CD4-positive, alpha-beta T cell treated with Interleukin-15 for 1 hour (primary cell): ENCODE results near the gene MS4A2.
"Not testable (repeated sequence)": the region's sequence is repeated elsewhere in the genome, so short reads cannot be mapped to it uniquely, and the experiment has no call there.

Experiments used
- DNase-seq: peaks from one replicate; pipeline ENCODE4 v3.0.0-alpha.2; 2020

The MS4A2 gene

DNA sequence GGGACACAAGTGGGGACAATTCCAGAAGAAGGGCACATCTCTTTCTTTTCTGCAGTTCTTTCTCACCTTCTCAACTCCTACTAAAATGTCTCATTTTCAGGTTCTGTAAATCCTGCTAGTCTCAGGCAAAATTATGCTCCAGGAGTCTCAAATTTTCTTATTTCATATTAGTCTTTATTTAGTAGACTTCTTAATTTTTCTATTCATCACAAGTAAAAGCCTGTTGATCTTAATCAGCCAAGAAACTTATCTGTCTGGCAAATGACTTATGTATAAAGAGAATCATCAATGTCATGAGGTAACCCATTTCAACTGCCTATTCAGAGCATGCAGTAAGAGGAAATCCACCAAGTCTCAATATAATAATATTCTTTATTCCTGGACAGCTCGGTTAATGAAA is at the start of gene MS4A2:
TSS of gene MS4A2 (plus strand) at position 301 of the 400 bp plus-strand sequence. CDS start 102 bp downstream, outside the sequence.
- DNase-seq = no peak

GRCh38 chr11:60040109-60040508 is 48.4 kb upstream of the MS4A2 start, which contains the start of gene OOSP2:
Gene OOSP2, plus strand, starts transcription at chr11:60040409. Its CDS starts 51 bp downstream, at chr11:60040460.
- DNase-seq = no peak

- DNase-seq = not testable (repeated sequence)
Observed at GRCh38 chr11:60050422-60050821, 38.0 kb upstream of the MS4A2 start.

DNA sequence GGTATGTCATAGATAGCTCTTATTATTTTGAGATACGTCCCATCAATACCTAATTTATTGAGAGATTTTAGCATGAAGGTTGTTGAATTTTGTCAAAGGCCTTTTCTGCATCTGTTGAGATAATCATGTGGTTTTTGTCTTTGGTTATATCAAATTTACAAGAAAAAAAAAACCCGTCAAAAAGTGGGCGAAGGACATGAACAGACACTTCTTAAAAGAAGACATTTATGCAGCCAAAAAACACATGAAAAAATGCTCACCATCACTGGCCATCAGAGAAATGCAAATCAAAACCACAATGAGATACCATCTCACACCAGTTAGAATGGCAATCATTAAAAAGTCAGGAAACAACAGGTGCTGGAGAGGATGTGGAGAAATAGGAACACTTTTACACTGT is 37.6 kb upstream of the MS4A2 start:
- not testable (repeated sequence) for DNase-seq

GRCh38 chr11:60056349-60056969 is 32.0 kb upstream of the MS4A2 start, which contains the start of gene MS4A3:
Gene MS4A3, plus strand, starts transcription at chr11:60056665. Its CDS starts 4,496 bp downstream, at chr11:60061161.
- DNase-seq = no peak

GRCh38 chr11:60059052-60059451 is 29.4 kb upstream of the MS4A2 start:
- DNase-seq = no peak

DNA sequence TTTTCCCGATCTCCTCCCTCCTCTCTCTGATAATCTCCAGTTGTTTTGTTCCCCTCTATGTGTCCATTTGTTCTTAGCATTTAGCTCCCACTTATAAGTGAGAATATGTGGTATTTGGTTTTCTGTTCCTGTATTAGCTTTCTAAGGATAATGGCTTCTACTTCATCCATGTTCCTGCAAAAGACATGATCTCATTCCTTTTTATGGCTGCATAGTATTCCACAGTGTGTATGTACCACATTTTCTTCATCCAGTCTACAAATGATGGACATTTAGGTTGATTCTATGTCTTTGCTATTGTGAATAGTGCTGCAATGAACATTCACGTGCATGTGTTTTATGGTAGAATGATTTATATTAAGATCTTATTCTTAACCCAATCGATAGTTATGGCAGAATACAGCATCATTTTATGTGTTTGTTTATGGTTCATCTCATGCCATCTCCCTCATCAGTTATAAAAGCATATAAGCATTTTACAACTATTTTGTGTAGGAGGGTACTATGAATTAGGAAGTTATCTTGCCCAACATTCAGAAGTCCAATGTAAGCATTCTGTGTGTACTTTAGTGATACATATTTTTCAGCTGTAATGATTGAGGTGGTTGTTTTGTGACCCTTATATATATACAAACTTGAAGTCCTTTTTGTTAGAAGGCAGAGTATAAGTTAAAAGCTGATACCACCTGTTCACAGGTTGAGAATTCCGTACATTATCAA is 28.8 kb upstream of the MS4A2 start:
- no peak for DNase-seq

DNA sequence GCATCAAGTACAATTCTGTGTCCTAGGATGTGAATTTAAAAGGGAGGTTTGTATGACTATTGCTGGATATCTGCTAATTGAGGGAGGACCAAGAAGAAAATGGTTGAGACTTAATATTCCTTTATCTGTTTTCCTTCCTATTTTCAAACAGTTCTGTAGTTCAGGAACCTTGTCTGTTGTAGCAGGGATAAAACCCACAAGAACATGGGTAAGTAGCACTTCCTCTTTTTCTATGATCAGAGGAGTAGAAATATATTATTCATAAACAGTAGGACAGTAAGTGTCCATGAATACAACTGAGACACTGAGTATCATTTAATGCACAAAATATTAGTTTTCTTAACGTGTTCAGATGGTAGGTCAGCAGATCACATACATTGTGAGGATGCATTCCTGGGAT is 24.4 kb upstream of the MS4A2 start:
- DNase-seq = no peak

DNA sequence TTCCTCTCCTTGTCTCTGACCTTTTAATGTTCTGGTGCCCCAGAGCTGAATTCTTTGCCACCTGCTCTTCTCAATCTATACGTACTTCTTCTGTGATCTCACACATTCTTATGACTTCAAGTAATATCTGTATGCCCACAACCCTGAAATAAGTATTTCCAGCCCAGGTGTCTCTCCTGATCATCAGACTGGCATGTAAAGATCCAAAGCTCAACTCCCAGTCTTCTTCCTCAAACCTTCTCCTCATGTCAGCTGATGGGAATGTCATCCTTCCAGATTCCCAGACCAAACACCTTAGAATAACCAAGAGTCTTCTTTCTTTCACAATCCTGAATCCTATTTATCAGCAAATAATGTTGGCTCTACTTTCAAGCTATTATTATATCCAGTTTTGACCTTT is 22.7 kb upstream of the MS4A2 start:
- no peak for DNase-seq

DNA sequence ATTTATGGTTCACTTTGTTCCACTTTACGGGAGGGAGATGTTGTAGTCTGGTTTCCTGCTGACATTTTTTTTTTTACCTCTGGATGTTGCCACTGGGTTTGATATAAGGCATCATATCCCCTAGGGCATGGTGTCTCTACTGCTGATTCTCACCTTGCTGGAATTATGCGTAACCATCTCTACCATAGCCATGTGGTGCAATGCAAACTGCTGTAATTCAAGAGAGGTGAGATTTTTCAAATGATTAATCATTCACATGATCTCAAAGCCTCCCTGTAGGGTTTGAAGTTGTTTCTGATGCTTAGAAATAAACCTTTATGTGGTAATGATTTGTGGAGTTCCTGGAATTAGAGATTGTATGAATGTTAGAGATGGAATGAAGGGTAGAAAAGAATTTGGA is 19.0 kb upstream of the MS4A2 start:
- DNase-seq = no peak

DNA sequence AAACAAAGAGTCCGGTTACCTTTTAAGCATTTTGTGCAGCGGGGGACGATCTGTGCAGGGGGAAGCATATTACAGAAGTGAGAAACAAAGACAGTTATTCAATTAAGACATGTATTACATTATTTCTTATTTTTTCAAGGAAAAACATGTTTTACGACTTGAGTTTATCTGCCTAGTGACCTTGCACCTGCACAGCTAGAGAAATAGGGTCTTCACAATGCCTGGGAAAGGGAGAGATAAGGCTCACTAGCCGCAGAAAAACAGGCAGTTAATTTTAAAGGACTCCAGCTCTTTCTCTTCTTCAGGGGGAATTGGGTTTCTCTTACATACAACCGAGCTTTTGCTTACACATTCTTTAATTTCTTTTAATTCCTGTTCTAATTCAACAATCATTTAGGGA is 16.8 kb upstream of the MS4A2 start:
- DNase-seq = not testable (repeated sequence)

DNA sequence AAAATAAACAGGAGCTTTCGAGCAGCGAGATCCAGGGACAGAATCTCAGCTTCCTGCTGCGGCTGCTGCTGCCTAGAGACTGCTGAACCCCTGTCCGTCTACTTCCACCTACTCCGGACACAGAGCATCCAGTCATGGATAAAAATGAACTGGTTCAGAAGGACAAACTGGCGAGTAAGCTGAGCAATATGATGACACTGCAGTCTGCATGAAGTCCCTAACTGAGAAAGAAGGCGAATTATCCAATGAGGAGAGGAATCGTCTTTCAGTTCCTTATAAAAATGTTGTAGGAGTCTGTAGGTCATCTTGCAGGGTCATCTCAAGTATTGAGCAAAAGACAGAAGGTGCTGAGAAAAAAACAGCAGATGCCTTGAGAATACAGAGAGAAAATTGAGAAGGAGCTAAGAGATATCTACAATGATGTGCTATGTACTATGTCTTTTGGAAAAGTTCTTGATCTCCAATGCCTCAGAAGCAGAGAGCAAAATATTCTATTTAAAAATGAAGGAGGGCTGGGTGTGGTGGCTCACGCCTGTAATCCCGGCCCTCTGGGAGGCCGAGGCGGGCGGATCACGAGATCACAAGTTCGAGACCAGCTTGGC is 11.1 kb upstream of the MS4A2 start:
- no peak for DNase-seq

DNA sequence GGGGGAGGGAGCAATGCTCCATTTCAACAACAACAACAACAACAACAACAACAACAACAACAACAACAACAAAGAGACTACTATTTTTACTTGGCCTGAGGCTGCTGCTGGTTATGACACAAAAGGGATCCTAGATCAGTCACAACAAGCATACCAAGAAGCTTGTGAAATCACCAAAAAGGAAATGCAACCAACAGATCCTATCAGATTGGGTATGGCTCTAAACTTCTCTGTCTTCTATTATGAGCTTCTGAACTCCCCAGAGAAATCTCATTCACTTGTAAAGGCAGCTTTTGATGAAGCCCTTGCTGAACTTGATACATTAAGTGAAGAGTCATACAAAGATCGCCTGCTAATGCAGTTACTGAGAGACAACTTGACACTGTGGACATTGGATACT is 10.5 kb upstream of the MS4A2 start:
- no peak for DNase-seq

- DNase-seq = no peak
Observed at GRCh38 chr11:60078745-60079144, 9.7 kb upstream of the MS4A2 start.

- DNase-seq = no peak
Observed at GRCh38 chr11:60080535-60080934, 7.9 kb upstream of the MS4A2 start.

DNA sequence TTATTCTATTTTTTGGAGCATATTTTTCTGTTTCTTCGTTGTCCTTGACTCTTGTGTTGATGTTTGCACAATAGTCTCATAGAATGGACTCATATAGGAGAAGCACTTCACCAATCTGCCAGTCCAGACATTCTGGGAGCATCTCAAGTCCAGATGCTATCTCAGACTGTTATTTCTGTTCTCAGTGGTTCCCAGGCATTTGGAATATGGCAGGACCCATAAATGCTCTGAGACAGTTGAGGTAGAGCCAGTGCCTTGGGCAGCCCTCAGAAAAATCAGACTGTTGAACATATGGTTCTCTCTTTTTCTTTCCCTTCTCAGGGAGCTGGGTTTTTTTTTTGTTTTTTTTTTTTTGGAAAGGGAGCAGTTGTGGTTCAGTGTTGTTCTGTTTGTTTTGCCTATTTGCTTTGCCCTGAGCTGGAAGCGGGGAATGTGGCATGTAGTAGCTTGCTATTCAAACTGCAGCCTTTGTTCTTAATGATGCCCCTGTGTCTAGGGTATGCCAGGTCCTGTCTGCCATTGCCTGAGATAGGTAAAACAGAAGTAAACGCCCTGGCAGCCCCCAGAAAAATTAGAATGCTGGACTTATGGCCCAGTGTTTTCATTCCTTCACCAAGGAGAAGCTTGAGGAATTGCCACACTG is 3.7 kb upstream of the MS4A2 start:
- DNase-seq = no peak

DNA sequence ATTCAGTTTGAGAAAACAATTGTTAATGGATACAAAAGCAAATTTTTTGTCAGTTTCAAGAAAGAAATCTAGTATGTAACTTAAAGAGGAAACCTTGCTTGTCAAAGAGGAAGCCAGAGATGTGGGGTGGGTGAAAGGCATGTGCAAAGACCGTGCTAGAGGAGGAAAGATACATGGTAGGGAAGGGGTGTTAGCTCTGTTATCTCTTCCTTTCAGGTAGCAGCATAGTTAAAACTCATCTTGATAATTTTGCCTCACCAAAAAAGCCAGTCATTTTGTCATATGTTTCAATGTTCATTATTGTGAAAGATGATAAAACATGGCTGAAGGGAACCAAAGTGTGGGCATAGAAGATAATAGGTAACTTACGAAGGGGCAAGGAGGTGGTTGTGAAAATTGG is 2.6 kb upstream of the MS4A2 start:
- no peak for DNase-seq

DNA sequence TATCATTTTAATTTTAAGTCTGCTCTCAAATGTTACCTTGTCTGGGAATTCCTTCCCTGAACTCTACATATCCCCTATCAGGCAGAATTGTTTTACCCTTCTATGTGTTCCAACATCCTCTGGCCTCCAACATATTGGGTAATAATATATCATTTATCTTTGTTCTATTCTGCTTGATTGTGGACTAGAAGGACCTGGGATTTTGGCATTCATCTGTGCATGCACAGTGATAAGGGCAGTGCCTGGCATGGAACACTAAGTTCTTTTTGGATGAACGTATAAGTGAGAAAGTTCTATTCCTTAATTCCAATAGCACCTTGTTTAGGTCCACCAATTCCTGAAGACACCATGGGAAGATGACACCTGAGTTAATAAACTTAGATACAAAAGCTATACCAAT is 1.2 kb upstream of the MS4A2 start:
- DNase-seq = no peak

DNA sequence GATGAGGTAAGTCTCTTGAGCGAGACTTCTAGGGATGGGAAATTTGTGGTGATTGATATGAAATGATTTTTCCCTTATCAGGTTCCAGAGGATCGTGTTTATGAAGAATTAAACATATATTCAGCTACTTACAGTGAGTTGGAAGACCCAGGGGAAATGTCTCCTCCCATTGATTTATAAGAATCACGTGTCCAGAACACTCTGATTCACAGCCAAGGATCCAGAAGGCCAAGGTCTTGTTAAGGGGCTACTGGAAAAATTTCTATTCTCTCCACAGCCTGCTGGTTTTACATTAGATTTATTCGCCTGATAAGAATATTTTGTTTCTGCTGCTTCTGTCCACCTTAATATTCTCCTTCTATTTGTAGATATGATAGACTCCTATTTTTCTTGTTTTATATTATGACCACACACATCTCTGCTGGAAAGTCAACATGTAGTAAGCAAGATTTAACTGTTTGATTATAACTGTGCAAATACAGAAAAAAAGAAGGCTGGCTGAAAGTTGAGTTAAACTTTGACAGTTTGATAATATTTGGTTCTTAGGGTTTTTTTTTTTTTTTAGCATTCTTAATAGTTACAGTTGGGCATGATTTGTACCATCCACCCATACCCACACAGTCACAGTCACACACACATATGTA is 7.1 kb downstream of the MS4A2 start:
- DNase-seq = no peak

DNA sequence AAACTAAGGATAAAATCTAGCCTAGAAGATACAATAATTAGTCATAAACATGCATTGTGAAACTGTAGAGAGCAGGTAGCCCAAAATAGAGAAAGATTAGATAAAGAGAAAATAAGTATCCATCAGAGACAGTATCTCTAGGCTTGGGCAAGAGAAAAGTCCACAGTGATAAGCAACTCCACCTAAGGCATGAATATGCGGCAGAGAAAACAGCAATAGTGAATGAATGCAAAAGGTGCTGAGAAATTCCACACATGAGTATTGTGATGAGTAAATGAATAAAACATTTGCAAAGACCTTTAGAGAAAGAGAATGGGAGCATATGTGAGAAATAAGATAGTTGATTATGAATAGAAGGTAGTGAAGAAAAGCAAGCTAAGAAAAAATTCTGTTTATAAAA is 8.7 kb downstream of the MS4A2 start:
- DNase-seq = no peak

GRCh38 chr11:60098508-60098907 is 10.0 kb downstream of the MS4A2 start:
- DNase-seq = no peak

DNA sequence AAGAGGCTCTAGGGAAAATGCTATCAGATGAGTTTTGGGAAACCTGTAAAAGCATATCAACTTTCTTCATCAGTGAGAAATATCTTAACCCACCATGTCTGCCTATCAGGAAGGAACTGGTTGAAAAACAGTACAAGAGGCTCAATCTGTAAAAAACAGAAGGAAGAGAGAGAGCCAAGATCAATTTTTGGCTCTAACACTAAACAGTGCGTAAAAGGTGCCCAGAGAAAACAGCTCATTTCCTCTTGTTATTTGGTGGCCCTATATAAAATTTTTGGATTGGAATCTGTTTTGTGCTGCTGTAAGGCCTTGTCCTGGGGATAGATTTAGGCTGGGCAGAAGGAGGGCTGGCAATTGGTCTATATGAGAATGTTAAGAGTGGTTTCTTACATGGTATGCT is 12.1 kb downstream of the MS4A2 start:
- DNase-seq = no peak

GRCh38 chr11:60101368-60101767 is 12.9 kb downstream of the MS4A2 start:
- not testable (repeated sequence) for DNase-seq
